ENCODE results near the gene PHF11. TPM values are rescaled to one million over a fixed set of nuclear protein-coding genes. Genes with fewer than 3 reads are reported as not detected.

The PHF11 gene
- total RNA-seq, 6 experiments from 2014 or later, result 17.6 to 31.0 (median 25.3) TPM

- Mint-ChIP-seq H3K4me1 (ENCODE audit: low read depth) (peaks cover 12% of the 10 kb centered on the region), H3K27me3 (ENCODE audit: insufficient read depth) (no peaks in the 10 kb centered on the region), H3K9me3 (no peaks in the 10 kb centered on the region), H3K27ac (no peak overlapping the region), H3K36me3 (ENCODE audit: low read depth) (peaks cover 18% of the 10 kb centered on the region; the same call in 1 of the 2 replicates), H3K4me3 (no peak overlapping the region)
- no peak for DNase-seq
- no peak for TF ChIP-seq CTCF (IDR thresholded peaks at IDR 0.05)
Observed at GRCh38 chr13:49571299-49572240, 75.8 kb downstream of the PHF11 start.

Other genes starting within 250 kb of the PHF11 start
- 1 to 10 TPM; 5.3 to 8.7 (median 6.8) TPM for gene CDADC1, start 248.0 kb upstream of the PHF11 start, total RNA-seq (2021; fragmentation: NEBNext Ultra II Directional; extraction: Animal tissue kit (Norgen Biotek cat#: 25700))
- gene CAB39L, start 51.9 kb upstream of the PHF11 start, total RNA-seq (2021; fragmentation: NEBNext Ultra II Directional; extraction: Animal tissue kit (Norgen Biotek cat#: 25700)), result 1 to 10 TPM; 3.7 to 6.9 (median 5.9) TPM
- gene SETDB2, start 51.7 kb upstream of the PHF11 start, total RNA-seq (2021; fragmentation: NEBNext Ultra II Directional; extraction: Animal tissue kit (Norgen Biotek cat#: 25700)), result 1 to 10 TPM; 4.4 to 7.4 (median 6.5) TPM
- gene RCBTB1, start 89.6 kb downstream of the PHF11 start, total RNA-seq (2021; fragmentation: NEBNext Ultra II Directional; extraction: Animal tissue kit (Norgen Biotek cat#: 25700)), result 10 to 100 TPM; 13.3 to 17.4 (median 15.6) TPM
- gene ARL11, start 132.6 kb downstream of the PHF11 start, total RNA-seq (2021; fragmentation: NEBNext Ultra II Directional; extraction: Animal tissue kit (Norgen Biotek cat#: 25700)), result not detected
- 10 to 100 TPM; 69.5 to 82.8 (median 75.5) TPM for gene EBPL, start 195.5 kb downstream of the PHF11 start, total RNA-seq (2021; fragmentation: NEBNext Ultra II Directional; extraction: Animal tissue kit (Norgen Biotek cat#: 25700))